Measurements from ENCODE around the gene CCDC188.

GRCh38 chr22:20140521-20140964 is 10.3 kb downstream of the CCDC188 start:
- no peak for TF ChIP-seq CTCF (IDR thresholded peaks at IDR 0.05)
- TF ChIP-seq POLR2A (IDR thresholded peaks at IDR 0.05): no peak

All from right lobe of liver (tissue), 4 donors.